Naive thymus-derived CD4-positive, alpha-beta T cell (primary cell): Measurements from ENCODE around the gene SFMBT2. TPM values are rescaled to one million over a fixed set of nuclear protein-coding genes. Genes with fewer than 3 reads are reported as not detected.

Experiments
- ATAC-seq: fragments of 150-1000 bp; cut with Tn5 transposase; 2 replicates; pipeline ENCODE4 v1.10.0; 2021; ENCODE audit warnings: mild to moderate bottlenecking, moderate library complexity
- CTCF ChIA-PET: fragments of 350-600 bp; sonication (Branson Sonifier 250); formaldehyde crosslinking; loops from one replicate; lab custom pipeline; 2021; ENCODE audit warnings: antibody characterized with exemption; lab: Charles Lee
- POLR2A ChIA-PET: fragments of 350-600 bp; sonication (Branson Sonifier 250); formaldehyde crosslinking; loops from one replicate; lab custom pipeline; 2021; ENCODE audit warnings: antibody characterized with exemption, inconsistent platforms; lab: Charles Lee
- DNase-seq, 9 donors: peaks; one replicate each; pipeline versions ENCODE4 v3.0.0 to v3.0.0-alpha.2; 2020 to 2022; ENCODE audit warnings: mixed read lengths in 1 of 9
- H3K27ac ChIP-seq: one replicate; pipeline ENCODE4 v1.7.0; 2013; ENCODE audit warnings: mild to moderate bottlenecking, low read depth, low read length, moderate library complexity
- H3K27me3 ChIP-seq, 2 donors: one replicate each; pipeline ENCODE4 v1.7.0; 2013; ENCODE audit warnings: low read length in 2 of 2, mild to moderate bottlenecking in 2 of 2, moderate library complexity in 2 of 2; ENCODE audit not compliant: control insufficient read depth in 2 of 2, insufficient read depth in 2 of 2
- H3K36me3 ChIP-seq, 3 experiments: 1 replicate in 2 of 3; 2 replicates in 1 of 3; pipeline ENCODE4 v1.7.0; 2013; ENCODE audit warnings: low read length in 3 of 3, mild to moderate bottlenecking in 3 of 3, moderate library complexity in 1 of 3; ENCODE audit not compliant: insufficient read depth in 3 of 3, control insufficient read depth in 2 of 3
- H3K4me1 ChIP-seq, 2 donors: one replicate each; pipeline ENCODE4 v1.7.0; 2013; ENCODE audit warnings: low read length in 2 of 2, mild to moderate bottlenecking in 2 of 2, moderate library complexity in 1 of 2; ENCODE audit not compliant: control insufficient read depth in 2 of 2, insufficient read depth in 2 of 2
- H3K4me3 ChIP-seq: 2 replicates; pipeline ENCODE4 v1.7.0; 2013; ENCODE audit warnings: mild to moderate bottlenecking, low read length
- H3K9me3 ChIP-seq, 3 experiments: 1 replicate in 2 of 3; 2 replicates in 1 of 3; pipeline ENCODE4 v1.7.0; 2013; ENCODE audit warnings: low read length in 3 of 3; ENCODE audit not compliant: control insufficient read depth in 2 of 3
- H3K27ac Mint-ChIP-seq, 9 donors: one replicate each; pipeline ENCODE4 v1.8.0; 2020 to 2022; ENCODE audit warnings: mixed read lengths in 9 of 9, mild to moderate bottlenecking in 8 of 9, moderate library complexity in 5 of 9, inconsistent platforms in 2 of 9
- H3K27me3 Mint-ChIP-seq, 5 donors: one replicate each; pipeline ENCODE4 v1.8.0; 2021 to 2022; ENCODE audit warnings: mixed read lengths in 5 of 5, mild to moderate bottlenecking in 1 of 5
- H3K36me3 Mint-ChIP-seq, 5 donors: one replicate each; pipeline ENCODE4 v1.8.0; 2020 to 2022; ENCODE audit warnings: mixed read lengths in 5 of 5, mild to moderate bottlenecking in 3 of 5, inconsistent platforms in 1 of 5
- H3K4me1 Mint-ChIP-seq, 7 donors: one replicate each; pipeline ENCODE4 v1.8.0; 2020 to 2022; ENCODE audit warnings: mixed read lengths in 7 of 7, mild to moderate bottlenecking in 3 of 7, inconsistent platforms in 1 of 7
- H3K4me3 Mint-ChIP-seq, 10 donors: one replicate each; pipeline ENCODE4 v1.8.0; 2020 to 2022; ENCODE audit warnings: mild to moderate bottlenecking in 10 of 10, mixed read lengths in 10 of 10, moderate library complexity in 6 of 10, inconsistent platforms in 2 of 10
- H3K9me3 Mint-ChIP-seq, 11 donors: one replicate each; pipeline ENCODE4 v1.8.0; 2020 to 2022; ENCODE audit warnings: mixed read lengths in 11 of 11, mild to moderate bottlenecking in 4 of 11, inconsistent platforms in 1 of 11, moderate library complexity in 1 of 11
- intact Hi-C, 2 donors: fragments of 100-400 bp; cut with micrococcal nuclease; formaldehyde crosslinking; loops; one replicate each; pipeline ENCODE4 v1.15.1; 2023
- polyA plus RNA-seq, 2 donors: library from polyadenylated mRNA; unstranded; fragments of 300-500 nt; fragmentation: Illumina TruSeq; gene quantifications; one replicate each; pipeline ENCODE4 v1.2.3, GENCODE V29; 2021
- total RNA-seq, 6 experiments: library from RNA in 5 of 6; stranded (reverse) in 5 of 6; gene quantifications; 1 replicate in 5 of 6; 2 replicates in 1 of 6; pipeline ENCODE4 v1.2.3 and lab custom pipeline; 2021 to 2026

Gene SFMBT2
- total and polyA plus RNA-seq, 7 experiments from 2014 or later: 7.4 to 50.9 (median 39.2) TPM

DNA sequence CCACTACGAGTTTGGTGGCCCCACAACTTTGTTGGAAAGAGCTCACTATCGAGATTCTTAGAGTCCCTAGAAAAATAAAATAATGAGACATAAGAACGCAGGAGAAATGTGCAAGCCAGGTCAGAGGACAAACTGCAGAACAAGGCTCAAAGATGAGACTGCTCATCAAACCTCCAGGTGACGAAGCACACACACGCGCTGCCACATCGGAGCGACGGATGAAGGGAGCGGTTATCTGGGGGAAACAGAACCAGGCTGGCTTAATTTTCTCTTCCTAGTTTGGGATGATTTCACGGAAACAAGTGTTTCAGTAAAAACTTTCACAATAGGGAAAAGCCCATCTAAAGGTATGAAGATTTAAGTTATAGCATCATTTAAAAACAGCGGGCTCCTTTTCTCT lies 231.3 kb downstream of the SFMBT2 start:
- peaks cover 5 to 26% (median 16%) of the 10 kb centered on the region in 11 donors for H3K9me3 Mint-ChIP-seq
- H3K9me3 ChIP-seq: peaks cover 0 to 16% (median 7%) of the 10 kb centered on the region in 3 experiments
- POLR2A ChIA-PET: no interaction called here
- H3K4me1 Mint-ChIP-seq: peaks cover 5 to 14% (median 10%) of the 10 kb centered on the region in 7 donors
- H3K36me3 Mint-ChIP-seq: peaks cover 37 to 68% (median 62%) of the 10 kb centered on the region in 5 donors
- H3K4me1 ChIP-seq: peaks cover 0 to 2% of the 10 kb centered on the region in 2 donors
- no peak overlapping the region for H3K4me3 Mint-ChIP-seq
- DNase-seq (no peak), ATAC-seq (no peak)
- no peak overlapping the region for H3K4me3 ChIP-seq
- CTCF ChIA-PET: no interaction called here
- H3K27me3 Mint-ChIP-seq: no peaks in the 10 kb centered on the region
- no peak overlapping the region for H3K27ac Mint-ChIP-seq
- no peaks in the 10 kb centered on the region for H3K27me3 ChIP-seq
- peaks cover 0 to 38% (median 24%) of the 10 kb centered on the region in 3 experiments for H3K36me3 ChIP-seq
- H3K27ac ChIP-seq: no peak overlapping the region
- intact Hi-C loops: no loop called here

DNA sequence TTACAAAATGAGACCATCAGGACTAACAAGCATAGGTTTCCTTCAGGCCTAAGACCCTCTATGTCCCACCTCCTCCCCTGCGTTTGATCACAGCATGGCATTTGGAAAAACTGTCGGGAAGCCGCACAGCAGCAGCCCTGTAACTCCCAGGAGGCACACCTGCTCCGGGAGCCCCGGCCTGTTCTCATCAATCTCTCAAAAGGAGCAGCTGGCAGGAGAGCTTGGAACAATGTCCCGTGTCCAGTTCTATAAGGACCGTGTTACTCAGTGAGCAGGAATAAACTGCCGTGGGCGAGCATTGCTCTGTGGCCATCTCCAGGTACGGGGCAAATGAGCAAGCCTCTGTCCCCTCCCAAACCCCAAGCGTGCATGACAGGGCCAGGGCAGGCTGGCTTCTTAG lies 236.9 kb downstream of the SFMBT2 start:
- Mint-ChIP-seq H3K4me3 (no peak overlapping the region), H3K36me3 (peaks cover 27 to 80% (median 63%) of the 10 kb centered on the region in 5 donors), H3K9me3 (peaks cover 5 to 19% (median 15%) of the 10 kb centered on the region in 11 donors), H3K27me3 (no peaks in the 10 kb centered on the region), H3K27ac (no peak overlapping the region), H3K4me1 (peaks cover 0 to 4% (median 0%) of the 10 kb centered on the region in 7 donors)
- Histone ChIP-seq H3K4me1 (no peaks in the 10 kb centered on the region), H3K27me3 (no peaks in the 10 kb centered on the region), H3K4me3 (no peak overlapping the region), H3K9me3 (peaks cover 0 to 16% (median 7%) of the 10 kb centered on the region in 3 experiments), H3K27ac (no peak overlapping the region), H3K36me3 (peaks cover 0 to 86% (median 38%) of the 10 kb centered on the region in 3 experiments)
- intact Hi-C loops: no loop called here
- ChIA-PET CTCF (no interaction called here), POLR2A (no interaction called here)
- ATAC-seq: no peak
- no peak for DNase-seq

DNA sequence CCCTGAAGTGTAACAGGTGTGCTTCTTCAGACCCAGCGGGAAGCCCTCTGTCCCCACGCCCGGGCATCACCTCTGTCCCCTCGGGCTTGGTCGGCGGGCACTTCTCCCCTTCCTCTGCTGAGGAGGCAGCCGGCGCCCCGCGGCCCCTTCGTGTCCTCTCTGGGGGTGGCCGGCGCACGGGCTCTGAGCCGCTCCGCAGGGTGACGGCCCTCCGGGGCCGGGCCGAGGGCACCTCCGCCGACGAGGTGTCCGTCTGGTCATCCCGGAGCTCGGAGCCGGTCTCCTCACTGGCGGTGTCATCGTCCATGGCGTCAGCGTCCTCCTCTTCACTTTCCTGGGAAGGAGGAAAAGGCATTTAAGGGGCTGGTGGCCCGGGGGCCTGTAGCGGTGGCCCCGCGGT lies 239.0 kb downstream of the SFMBT2 start:
- H3K4me3 Mint-ChIP-seq: no peak overlapping the region
- no peaks in the 10 kb centered on the region for H3K4me1 ChIP-seq
- no peak overlapping the region for H3K4me3 ChIP-seq
- no peak overlapping the region for H3K27ac ChIP-seq
- peaks cover 0 to 93% (median 35%) of the 10 kb centered on the region in 3 experiments for H3K36me3 ChIP-seq
- no peak overlapping the region for H3K27ac Mint-ChIP-seq
- peaks cover 0 to 5% (median 0%) of the 10 kb centered on the region in 7 donors for H3K4me1 Mint-ChIP-seq
- no peaks in the 10 kb centered on the region for H3K27me3 ChIP-seq
- peaks cover 26 to 81% (median 53%) of the 10 kb centered on the region in 5 donors for H3K36me3 Mint-ChIP-seq
- DNase-seq: no peak
- peaks cover 2 to 18% (median 12%) of the 10 kb centered on the region in 11 donors for H3K9me3 Mint-ChIP-seq
- POLR2A ChIA-PET: no interaction called here
- intact Hi-C loops: no loop called here
- no peak for ATAC-seq
- peaks cover 0 to 14% (median 7%) of the 10 kb centered on the region in 3 experiments for H3K9me3 ChIP-seq
- CTCF ChIA-PET: interaction anchor here (0.6 to 1.0 kb wide), 2 partner anchors 28 to 509 kb away, joined by 3 to 4 read pairs; no protein-coding TSS in a partner anchor
- no peaks in the 10 kb centered on the region for H3K27me3 Mint-ChIP-seq

DNA sequence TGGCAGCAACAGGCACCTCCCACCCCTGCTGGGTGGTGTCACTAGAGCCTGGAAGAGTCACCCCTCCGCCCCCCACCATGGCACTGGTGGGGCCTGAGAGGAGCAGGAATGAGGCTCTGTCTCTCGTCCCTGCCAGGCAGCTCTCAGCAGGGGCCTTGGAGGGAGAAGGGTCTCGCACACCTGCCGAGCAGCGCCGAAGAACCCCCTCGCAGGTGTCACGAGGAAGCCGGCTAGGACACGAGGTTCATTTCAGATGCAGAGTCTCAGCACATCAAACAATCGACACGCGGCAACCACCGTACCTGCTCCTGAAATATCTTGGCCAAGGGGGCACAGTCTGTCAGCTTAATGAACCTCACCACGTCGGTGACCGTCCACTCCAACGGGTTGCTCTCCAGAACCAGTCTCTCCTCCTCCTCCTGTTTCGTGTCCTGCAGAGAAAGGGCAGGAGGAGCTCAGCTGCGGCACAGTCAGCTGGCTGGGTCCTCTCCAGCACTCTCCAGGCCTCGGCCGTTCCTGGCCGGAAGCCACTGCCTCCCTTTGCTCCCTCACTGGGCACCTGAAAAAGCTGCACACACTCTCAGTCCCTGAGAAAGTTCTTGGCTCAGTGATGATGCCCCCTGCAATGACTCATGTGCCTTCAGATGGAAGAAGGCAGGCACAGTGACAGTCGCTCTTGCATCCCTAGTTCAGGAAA lies 240.1 kb downstream of the SFMBT2 start:
- H3K27me3 ChIP-seq: no peaks in the 10 kb centered on the region
- H3K36me3 ChIP-seq: peaks cover 0 to 92% (median 24%) of the 10 kb centered on the region in 3 experiments
- H3K4me3 Mint-ChIP-seq: no peak overlapping the region
- no peak overlapping the region for H3K4me3 ChIP-seq
- intact Hi-C loops: no loop called here
- peaks cover 21 to 78% (median 50%) of the 10 kb centered on the region in 5 donors for H3K36me3 Mint-ChIP-seq
- ChIA-PET CTCF (no interaction called here), POLR2A (no interaction called here)
- no peak overlapping the region for H3K27ac ChIP-seq
- no peak for DNase-seq
- ATAC-seq: no peak
- H3K9me3 ChIP-seq: peaks cover 0 to 6% (median 2%) of the 10 kb centered on the region in 3 experiments
- H3K4me1 ChIP-seq: no peaks in the 10 kb centered on the region
- peaks cover 0 to 5% (median 0%) of the 10 kb centered on the region in 7 donors for H3K4me1 Mint-ChIP-seq
- no peaks in the 10 kb centered on the region for H3K27me3 Mint-ChIP-seq
- peak overlapping the region in 1 of 9 donors; percentile 79 for H3K27ac Mint-ChIP-seq
- peaks cover 0 to 10% (median 9%) of the 10 kb centered on the region in 11 donors for H3K9me3 Mint-ChIP-seq

DNA sequence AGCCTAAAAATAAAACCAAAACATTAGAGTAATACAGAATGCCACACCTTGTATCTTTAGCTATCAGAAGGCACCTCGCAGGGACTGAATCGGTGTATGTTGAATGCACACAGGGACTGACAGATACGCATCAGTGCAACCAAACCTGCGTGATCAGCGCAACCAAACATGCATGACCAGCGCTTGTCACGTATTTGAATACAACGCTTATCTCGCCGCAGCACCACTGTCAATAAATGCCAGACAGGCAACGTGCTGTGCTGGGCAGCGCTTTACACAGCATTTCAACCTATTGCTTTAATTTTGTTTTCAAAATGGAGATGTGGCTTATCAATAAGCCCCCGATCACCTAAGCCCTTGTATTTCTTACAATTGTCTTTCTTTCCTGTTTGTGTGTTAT lies 242.4 kb downstream of the SFMBT2 start:
- H3K4me1 ChIP-seq: no peaks in the 10 kb centered on the region
- no peak for DNase-seq
- H3K27me3 ChIP-seq: no peaks in the 10 kb centered on the region
- no peak overlapping the region for H3K4me3 ChIP-seq
- Mint-ChIP-seq H3K9me3 (peaks cover 0 to 2% (median 0%) of the 10 kb centered on the region in 11 donors), H3K27me3 (no peaks in the 10 kb centered on the region), H3K4me1 (peaks cover 0 to 5% (median 0%) of the 10 kb centered on the region in 7 donors), H3K27ac (peak overlapping the region in 3 of 9 donors; percentile 10 to 38 (median 18)), H3K36me3 (peaks cover 11 to 73% (median 37%) of the 10 kb centered on the region in 5 donors), H3K4me3 (no peak overlapping the region)
- CTCF ChIA-PET: no interaction called here
- no peak overlapping the region for H3K27ac ChIP-seq
- intact Hi-C loops: no loop called here
- POLR2A ChIA-PET: no interaction called here
- peaks cover 0 to 81% (median 15%) of the 10 kb centered on the region in 3 experiments for H3K36me3 ChIP-seq
- no peaks in the 10 kb centered on the region for H3K9me3 ChIP-seq
- no peak for ATAC-seq

DNA sequence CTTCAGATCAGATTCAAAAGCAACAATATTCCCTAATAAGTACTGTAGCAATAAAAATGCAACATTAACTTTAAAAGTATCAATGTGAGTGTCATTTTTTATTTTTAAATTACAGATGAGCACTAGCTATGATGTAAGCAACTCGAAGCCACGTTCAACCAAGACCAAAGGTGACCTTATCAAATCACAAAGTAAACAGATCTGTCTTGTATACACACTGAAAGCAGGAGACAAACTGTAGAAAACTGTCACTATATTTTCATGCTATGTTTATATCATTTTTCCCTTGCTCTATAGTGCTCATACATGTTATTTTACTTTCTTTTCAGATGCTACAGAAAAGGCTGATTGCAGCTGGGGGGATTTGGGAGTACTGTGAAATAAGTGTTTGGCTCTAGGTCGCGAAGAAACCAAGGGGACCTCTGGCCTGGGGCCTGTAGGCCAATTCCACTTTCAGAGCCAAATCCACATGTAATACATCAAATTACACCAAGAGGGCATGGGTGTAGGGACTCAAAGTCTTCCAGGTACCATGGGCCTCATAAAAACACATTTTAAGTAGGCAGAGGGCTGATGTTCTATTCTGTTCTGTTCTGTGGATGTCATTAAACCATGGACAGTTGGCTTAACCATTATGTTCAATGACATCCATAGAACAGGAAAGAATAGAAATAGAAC lies 245.2 kb downstream of the SFMBT2 start:
- no peak overlapping the region for H3K4me3 Mint-ChIP-seq
- ChIA-PET CTCF (no interaction called here), POLR2A (no interaction called here)
- ATAC-seq (no peak), DNase-seq (no peak)
- peaks cover 14 to 78% (median 34%) of the 10 kb centered on the region in 5 donors for H3K36me3 Mint-ChIP-seq
- Histone ChIP-seq H3K9me3 (no peaks in the 10 kb centered on the region), H3K27ac (no peak overlapping the region), H3K4me3 (no peak overlapping the region), H3K27me3 (no peaks in the 10 kb centered on the region), H3K36me3 (peaks cover 0 to 80% (median 7%) of the 10 kb centered on the region in 3 experiments), H3K4me1 (no peaks in the 10 kb centered on the region)
- no peaks in the 10 kb centered on the region for H3K27me3 Mint-ChIP-seq
- intact Hi-C loops: no loop called here
- peaks cover 0 to 2% (median 0%) of the 10 kb centered on the region in 11 donors for H3K9me3 Mint-ChIP-seq
- H3K4me1 Mint-ChIP-seq: peaks cover 0 to 8% (median 6%) of the 10 kb centered on the region in 7 donors
- H3K27ac Mint-ChIP-seq: peak overlapping the region in 4 of 9 donors; percentile 22 to 49 (median 32)
